ENCODE data around the gene SKP1.
"Not testable (repeated sequence)": the region's sequence is repeated elsewhere in the genome, so short reads cannot be mapped to it uniquely, and the experiment has no call there.

SKP1 gene

GRCh38 chr5:134177369-134178095 is 782 bp upstream of the SKP1 start:
- DNase-seq = peak; percentile 71

GRCh38 chr5:134175921-134176510 is 734 bp downstream of the SKP1 start:
- peak; percentile 64 for DNase-seq

GRCh38 chr5:134174841-134175839 is 1.6 kb downstream of the SKP1 start:
- peak; percentile 50 for DNase-seq

GRCh38 chr5:134171972-134172371 is 4.8 kb downstream of the SKP1 start:
- DNase-seq = no peak

GRCh38 chr5:134162592-134162991 is 14.2 kb downstream of the SKP1 start:
- no peak for DNase-seq

GRCh38 chr5:134161513-134162395 is 15.0 kb downstream of the SKP1 start:
- DNase-seq = no peak

- no peak for DNase-seq
Observed at GRCh38 chr5:134153657-134154056, 23.1 kb downstream of the SKP1 start.

- no peak for DNase-seq
Observed at GRCh38 chr5:134153241-134153640, 23.5 kb downstream of the SKP1 start.

- not testable (repeated sequence) for DNase-seq
Observed at GRCh38 chr5:134152173-134152832, 24.4 kb downstream of the SKP1 start.

GRCh38 chr5:134151723-134152122 is 25.0 kb downstream of the SKP1 start:
- DNase-seq = no peak

- DNase-seq = no peak
Observed at GRCh38 chr5:134149571-134150303, 27.0 kb downstream of the SKP1 start.

GRCh38 chr5:134148986-134149539 is 27.7 kb downstream of the SKP1 start:
- no peak for DNase-seq

- DNase-seq = peak; percentile 53
Observed at GRCh38 chr5:134148316-134148715, 28.4 kb downstream of the SKP1 start.

GRCh38 chr5:134146651-134147518 is 29.9 kb downstream of the SKP1 start:
- no peak for DNase-seq

- peak; percentile 84 for DNase-seq
Observed at GRCh38 chr5:134145779-134146581, 30.8 kb downstream of the SKP1 start.

GRCh38 chr5:134145041-134145757 is 31.6 kb downstream of the SKP1 start:
- no peak for DNase-seq

GRCh38 chr5:134143944-134144941 is 32.5 kb downstream of the SKP1 start:
- no peak for DNase-seq
